Caco-2 (cell line): Measurements from ENCODE around the gene SLC37A1. TPM values are rescaled to one million over a fixed set of nuclear protein-coding genes. Genes with fewer than 3 reads are reported as not detected.

Source experiments
- BruUV-seq: library from RNA; stranded (reverse); fragments of 400-500 nt; replicated peaks from 2 replicates; lab custom pipeline; 2021; lab: Mats Ljungman, UMichigan
- CTCF ChIA-PET: fragments of 300-600 bp; sonication (Branson Sonifier 250); formaldehyde crosslinking; loops from one replicate; lab custom pipeline; 2022; ENCODE audit warnings: antibody characterized with exemption; lab: Charles Lee
- POLR2A ChIA-PET: fragments of 300-600 bp; sonication (Branson Sonifier 250); formaldehyde crosslinking; loops from one replicate; lab custom pipeline; 2022; ENCODE audit warnings: antibody characterized with exemption; lab: Charles Lee
- DNase-seq, 2 experiments: peaks; one replicate each; pipeline versions ENCODE4 v3.0.0 to v3.0.0-alpha.2; 2020 to 2022
- H3K27me3 ChIP-seq: replicated peaks from 2 replicates; pipeline ENCODE4 v1.6.0; 2011; ENCODE audit warnings: low read length; ENCODE audit not compliant: control insufficient read depth, insufficient read depth
- H3K36me3 ChIP-seq: 2 replicates; pipeline ENCODE4 v1.5.1; 2011; ENCODE audit warnings: low read length; ENCODE audit not compliant: control insufficient read depth, insufficient read depth
- H3K4me1 ChIP-seq: fragments of 250-450 bp; sonication (Bioruptor Pico); 2 replicates; pipeline ENCODE4 v1.5.1; 2020; ENCODE audit warnings: mild to moderate bottlenecking
- H3K4me3 ChIP-seq: 2 replicates; pipeline ENCODE4 v1.5.1; 2011; ENCODE audit warnings: low read depth, mild to moderate bottlenecking, control low read depth, low read length
- H3K9me3 ChIP-seq: fragments of 250-450 bp; sonication (Bioruptor Pico); 2 replicates; pipeline ENCODE4 v1.5.1; 2020; ENCODE audit warnings: mild to moderate bottlenecking, moderate library complexity
- H3K27ac Mint-ChIP-seq: one replicate; pipeline ENCODE4 v1.8.0; 2022; ENCODE audit warnings: mixed read lengths; ENCODE audit not compliant: unreplicated experiment
- H3K27me3 Mint-ChIP-seq: one replicate; pipeline ENCODE4 v1.8.0; 2022; ENCODE audit warnings: mixed read lengths; ENCODE audit not compliant: insufficient read depth, unreplicated experiment
- H3K36me3 Mint-ChIP-seq: one replicate; pipeline ENCODE4 v1.8.0; 2022; ENCODE audit warnings: mild to moderate bottlenecking, mixed read lengths; ENCODE audit not compliant: insufficient read depth, unreplicated experiment
- H3K4me1 Mint-ChIP-seq: one replicate; pipeline ENCODE4 v1.8.0; 2022; ENCODE audit warnings: low read depth, mixed read lengths; ENCODE audit not compliant: unreplicated experiment
- H3K4me3 Mint-ChIP-seq: one replicate; pipeline ENCODE4 v1.8.0; 2022; ENCODE audit warnings: mild to moderate bottlenecking, moderate library complexity, mixed read lengths; ENCODE audit not compliant: unreplicated experiment
- H3K9me3 Mint-ChIP-seq: one replicate; pipeline ENCODE4 v1.8.0; 2022; ENCODE audit warnings: mixed read lengths; ENCODE audit not compliant: unreplicated experiment
- intact Hi-C: fragments of 100-400 bp; cut with micrococcal nuclease; formaldehyde crosslinking; loops from one replicate; pipeline ENCODE4 v1.10.0; 2022; ENCODE audit not compliant: unreplicated experiment
- total RNA-seq: library from RNA; stranded (reverse); gene quantifications from 2 replicates; pipeline ENCODE4 v1.2.3, GENCODE V29; 2022
- TF ChIP-seq, protein P1 (sequence below), 2 experiments: fragments of 200-600 bp in 1 of 2; IDR thresholded peaks; 1 replicate in 1 of 2; 2 replicates in 1 of 2; pipeline versions ENCODE4 v1.5.1 to v1.8.0; 2011 to 2022; ENCODE audit warnings: antibody characterized with exemption in 1 of 2, control low read depth in 1 of 2, inconsistent platforms in 1 of 2, low read depth in 1 of 2, low read length in 1 of 2, mild to moderate bottlenecking in 1 of 2, moderate library complexity in 1 of 2; ENCODE audit not compliant: insufficient read depth in 1 of 2, severe bottlenecking in 1 of 2, unreplicated experiment in 1 of 2

Gene SLC37A1
- total RNA-seq, 1 experiment from 2014 or later: 9.8 TPM

DNA sequence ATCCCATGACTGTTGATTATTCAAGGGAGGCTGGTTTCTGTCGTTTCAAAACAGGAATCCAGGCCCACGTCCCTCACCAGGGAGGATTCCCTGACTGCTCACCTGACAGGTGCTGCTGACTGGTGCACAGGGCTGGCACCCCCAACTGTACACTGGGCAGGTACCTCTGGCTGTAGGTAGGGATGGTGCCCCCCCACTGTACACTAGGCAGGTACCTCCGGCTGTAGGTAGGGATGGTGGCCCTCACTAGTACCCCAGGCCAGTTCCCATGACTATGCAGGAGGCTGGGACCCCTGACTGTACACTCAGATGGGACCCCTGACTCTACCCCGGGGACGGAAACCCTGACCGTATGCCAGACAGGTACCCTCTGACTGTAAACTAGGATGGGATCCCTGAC, 106.2 kb downstream of the SLC37A1 start:
- Histone ChIP-seq H3K27me3 (no peaks in the 10 kb centered on the region), H3K36me3 (no peaks in the 10 kb centered on the region), H3K9me3 (no peaks in the 10 kb centered on the region), H3K4me1 (peaks cover 24% of the 10 kb centered on the region), H3K4me3 (no peak overlapping the region)
- no peak overlapping the region for H3K27ac Mint-ChIP-seq
- no peaks in the 10 kb centered on the region for H3K27me3 Mint-ChIP-seq
- CTCF ChIA-PET: no interaction called here
- no peak overlapping the region for H3K4me3 Mint-ChIP-seq
- POLR2A ChIA-PET: no interaction called here
- intact Hi-C loops: no loop called here
- H3K36me3 Mint-ChIP-seq: no peaks in the 10 kb centered on the region
- no peaks in the 10 kb centered on the region for H3K9me3 Mint-ChIP-seq
- H3K4me1 Mint-ChIP-seq: peaks cover 14% of the 10 kb centered on the region
- DNase-seq: no peak
- TF ChIP-seq, protein P1, sequence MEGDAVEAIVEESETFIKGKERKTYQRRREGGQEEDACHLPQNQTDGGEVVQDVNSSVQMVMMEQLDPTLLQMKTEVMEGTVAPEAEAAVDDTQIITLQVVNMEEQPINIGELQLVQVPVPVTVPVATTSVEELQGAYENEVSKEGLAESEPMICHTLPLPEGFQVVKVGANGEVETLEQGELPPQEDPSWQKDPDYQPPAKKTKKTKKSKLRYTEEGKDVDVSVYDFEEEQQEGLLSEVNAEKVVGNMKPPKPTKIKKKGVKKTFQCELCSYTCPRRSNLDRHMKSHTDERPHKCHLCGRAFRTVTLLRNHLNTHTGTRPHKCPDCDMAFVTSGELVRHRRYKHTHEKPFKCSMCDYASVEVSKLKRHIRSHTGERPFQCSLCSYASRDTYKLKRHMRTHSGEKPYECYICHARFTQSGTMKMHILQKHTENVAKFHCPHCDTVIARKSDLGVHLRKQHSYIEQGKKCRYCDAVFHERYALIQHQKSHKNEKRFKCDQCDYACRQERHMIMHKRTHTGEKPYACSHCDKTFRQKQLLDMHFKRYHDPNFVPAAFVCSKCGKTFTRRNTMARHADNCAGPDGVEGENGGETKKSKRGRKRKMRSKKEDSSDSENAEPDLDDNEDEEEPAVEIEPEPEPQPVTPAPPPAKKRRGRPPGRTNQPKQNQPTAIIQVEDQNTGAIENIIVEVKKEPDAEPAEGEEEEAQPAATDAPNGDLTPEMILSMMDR (IDR thresholded peaks at IDR 0.05; ENCODE audit: insufficient read depth in 1 of 2, low read depth in 1 of 2, low read length in 1 of 2, severe bottlenecking in 1 of 2, unreplicated experiment in 1 of 2): no peak
- no TSS peak for BruUV-seq

DNA sequence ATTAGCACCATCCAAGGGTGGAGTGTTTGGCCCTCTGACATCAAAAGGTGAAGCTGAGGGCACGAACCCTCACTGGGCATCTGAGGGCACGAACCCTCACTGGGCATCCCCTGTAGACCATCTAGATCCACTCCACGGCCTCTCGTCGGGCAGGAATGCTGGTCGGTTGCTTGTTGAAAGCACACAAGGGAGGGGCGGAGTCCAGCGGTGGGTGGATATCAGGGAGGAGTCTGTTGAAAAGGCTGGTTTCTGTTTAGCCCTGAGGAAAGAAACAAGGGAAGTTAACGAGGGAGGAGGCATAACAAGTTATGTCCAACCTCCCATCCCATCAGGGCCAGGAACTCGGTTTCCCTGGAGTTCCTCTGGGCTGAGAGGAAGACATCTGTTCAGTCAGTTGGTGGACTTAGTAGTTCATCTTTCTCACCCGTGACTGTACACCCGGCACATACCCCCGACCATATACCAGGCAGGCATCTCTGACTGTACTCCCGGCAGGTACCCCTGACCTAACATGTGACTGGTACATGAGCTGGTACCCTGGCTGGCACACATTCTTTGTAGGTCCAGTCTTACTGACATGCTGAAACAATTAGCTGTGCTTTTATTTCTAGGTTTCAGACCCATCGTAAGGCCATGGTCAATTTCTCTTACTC, 107.6 kb downstream of the SLC37A1 start:
- ChIA-PET CTCF (interaction anchor here (1.4 kb wide), 1 partner anchor 33 kb away, joined by 3 read pairs; no protein-coding TSS in a partner anchor), POLR2A (no interaction called here)
- Histone ChIP-seq H3K4me1 (peaks cover 29% of the 10 kb centered on the region), H3K9me3 (no peaks in the 10 kb centered on the region), H3K36me3 (no peaks in the 10 kb centered on the region), H3K4me3 (no peak overlapping the region), H3K27me3 (no peaks in the 10 kb centered on the region)
- intact Hi-C loops: no loop called here
- Mint-ChIP-seq H3K9me3 (no peaks in the 10 kb centered on the region), H3K4me3 (no peak overlapping the region), H3K36me3 (no peaks in the 10 kb centered on the region), H3K27ac (no peak overlapping the region), H3K27me3 (no peaks in the 10 kb centered on the region), H3K4me1 (peaks cover 14% of the 10 kb centered on the region)
- no TSS peak for BruUV-seq
- TF ChIP-seq, protein P1 (IDR thresholded peaks at IDR 0.05; ENCODE audit: insufficient read depth in 1 of 2, low read depth in 1 of 2, low read length in 1 of 2, severe bottlenecking in 1 of 2, unreplicated experiment in 1 of 2): no peak
- no peak for DNase-seq

DNA sequence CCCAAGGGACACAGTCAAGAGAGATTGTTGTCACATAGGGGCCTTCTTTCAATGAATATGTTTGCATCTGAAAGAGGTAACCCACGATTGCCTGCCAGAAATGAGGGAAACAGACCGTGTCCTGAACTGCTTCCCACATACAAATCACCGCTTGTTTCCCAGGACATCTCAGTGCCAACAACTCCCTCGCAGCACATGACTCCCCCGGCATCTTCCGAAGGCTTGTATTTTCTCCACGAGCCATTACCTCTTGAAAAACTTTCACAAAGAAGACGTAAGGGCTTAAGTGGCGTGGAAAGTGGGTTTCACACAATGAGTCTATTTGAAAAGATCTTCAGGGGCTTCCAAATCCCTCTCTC, 108.1 kb downstream of the SLC37A1 start:
- DNase-seq: no peak

More for the DNA sequence above, 108.1 kb downstream of the SLC37A1 start:
- H3K27ac Mint-ChIP-seq: no peak overlapping the region
- H3K27me3 Mint-ChIP-seq: no peaks in the 10 kb centered on the region
- Histone ChIP-seq H3K9me3 (no peaks in the 10 kb centered on the region), H3K27me3 (no peaks in the 10 kb centered on the region), H3K36me3 (no peaks in the 10 kb centered on the region), H3K4me1 (peaks cover 27% of the 10 kb centered on the region), H3K4me3 (no peak overlapping the region)
- no peaks in the 10 kb centered on the region for H3K36me3 Mint-ChIP-seq
- H3K9me3 Mint-ChIP-seq: no peaks in the 10 kb centered on the region
- intact Hi-C loops: no loop called here
- TF ChIP-seq, protein P1 (IDR thresholded peaks at IDR 0.05; ENCODE audit: insufficient read depth in 1 of 2, low read depth in 1 of 2, low read length in 1 of 2, severe bottlenecking in 1 of 2, unreplicated experiment in 1 of 2): no peak
- H3K4me1 Mint-ChIP-seq: peaks cover 14% of the 10 kb centered on the region
- ChIA-PET CTCF (interaction anchor here (1.4 kb wide), 1 partner anchor 32 kb away, joined by 3 read pairs; no protein-coding TSS in a partner anchor), POLR2A (no interaction called here)
- no TSS peak for BruUV-seq
- H3K4me3 Mint-ChIP-seq: no peak overlapping the region
